HEK293T (cell line): ENCODE data around the gene SPPL3.
"Not testable (repeated sequence)": the region's sequence is repeated elsewhere in the genome, so short reads cannot be mapped to it uniquely, and the experiment has no call there.

Source experiments
- CTCF ChIA-PET: fragments of 350-600 bp; formaldehyde crosslinking; extraction: SDS; loops from one replicate; lab custom pipeline; 2021; ENCODE audit warnings: antibody characterized with exemption, inconsistent platforms; lab: Yijun Ruan, JAX
- POLR2A ChIA-PET: fragments of 350-600 bp; formaldehyde crosslinking; extraction: SDS; loops from one replicate; lab custom pipeline; 2020; ENCODE audit warnings: antibody characterized with exemption, inconsistent platforms; lab: Yijun Ruan, JAX
- DNase-seq: peaks from one replicate; pipeline ENCODE4 v3.0.0; 2012; ENCODE audit warnings: mixed read lengths; ENCODE audit errors: extremely low spot score
- ARNT ChIP-seq: fragments of 450-650 bp; IDR thresholded peaks from 2 replicates; pipeline ENCODE4 v1.6.1; 2017; ENCODE audit warnings: mild to moderate bottlenecking
- BHLHE40 ChIP-seq: fragments of 450-650 bp; IDR thresholded peaks from 2 replicates; pipeline ENCODE4 v1.6.1; 2016; ENCODE audit warnings: mild to moderate bottlenecking, moderate library complexity, borderline replicate concordance
- CTBP1 ChIP-seq: fragments of 450-650 bp; IDR thresholded peaks from 2 replicates; pipeline ENCODE4 v1.6.1; 2016; ENCODE audit warnings: borderline replicate concordance
- ELF4 ChIP-seq: fragments of 450-650 bp; IDR thresholded peaks from 2 replicates; pipeline ENCODE4 v1.6.1; 2017; ENCODE audit warnings: antibody characterized with exemption
- FOXA1 ChIP-seq: fragments of 450-650 bp; IDR thresholded peaks from 2 replicates; pipeline ENCODE4 v1.6.1; 2016; ENCODE audit warnings: mild to moderate bottlenecking
- FOXK2 ChIP-seq: fragments of 450-650 bp; IDR thresholded peaks from 2 replicates; pipeline ENCODE4 v1.6.1; 2016; ENCODE audit warnings: mild to moderate bottlenecking
- FOXM1 ChIP-seq: fragments of 450-650 bp; IDR thresholded peaks from 2 replicates; pipeline ENCODE4 v1.6.1; 2017; ENCODE audit warnings: mild to moderate bottlenecking, borderline replicate concordance
- HDGF ChIP-seq: fragments of 450-650 bp; IDR thresholded peaks from 2 replicates; pipeline ENCODE4 v1.6.1; 2017; ENCODE audit warnings: antibody characterized with exemption, borderline replicate concordance
- L3MBTL2 ChIP-seq: fragments of 450-650 bp; conservative IDR thresholded peaks from 2 replicates; pipeline ENCODE4 v1.6.1; 2016; ENCODE audit warnings: mild to moderate bottlenecking
- LEF1 ChIP-seq: fragments of 450-650 bp; IDR thresholded peaks from 2 replicates; pipeline ENCODE4 v1.6.1; 2017; ENCODE audit warnings: mild to moderate bottlenecking, borderline replicate concordance
- NFRKB ChIP-seq: fragments of 450-650 bp; IDR thresholded peaks from 2 replicates; pipeline ENCODE4 v1.6.1; 2016; ENCODE audit warnings: mild to moderate bottlenecking, moderate library complexity
- PKNOX1 ChIP-seq: fragments of 450-650 bp; IDR thresholded peaks from 2 replicates; pipeline ENCODE4 v1.6.1; 2016
- SP1 ChIP-seq: fragments of 450-650 bp; IDR thresholded peaks from 2 replicates; pipeline ENCODE4 v1.6.1; 2017
- SUZ12 ChIP-seq: fragments of 450-650 bp; IDR thresholded peaks from 2 replicates; pipeline ENCODE4 v1.6.1; 2016; ENCODE audit warnings: mild to moderate bottlenecking
- TARDBP ChIP-seq: fragments of 450-650 bp; IDR thresholded peaks from 2 replicates; pipeline ENCODE4 v1.6.1; 2016
- ZNF384 ChIP-seq: fragments of 450-650 bp; IDR thresholded peaks from 2 replicates; pipeline ENCODE4 v1.6.1; 2016

Gene SPPL3

GRCh38 chr12:120800665-120801064, 103.5 kb downstream of the SPPL3 start:
- DNase-seq: no peak
- TF ChIP-seq FOXA1: no peak
- POLR2A ChIA-PET: no interaction called here
- CTCF ChIA-PET: interaction anchor here (0.6 to 1.2 kb wide), 4 partner anchors 30 to 552 kb away, joined by 3 to 7 read pairs (median 5); no protein-coding TSS in a partner anchor

GRCh38 chr12:120799243-120800045, 104.7 kb downstream of the SPPL3 start:
- POLR2A ChIA-PET: interaction anchor here (1.5 kb wide), 1 partner anchor 38 kb away, joined by 3 read pairs; no protein-coding TSS in a partner anchor
- no peak for TF ChIP-seq LEF1
- TF ChIP-seq FOXM1: no peak
- no peak for TF ChIP-seq HDGF
- TF ChIP-seq SP1: no peak
- no peak for TF ChIP-seq L3MBTL2
- TF ChIP-seq ARNT: no peak
- no peak for TF ChIP-seq BHLHE40
- TF ChIP-seq FOXK2: no peak
- no peak for TF ChIP-seq TARDBP
- TF ChIP-seq ZNF384: no peak
- TF ChIP-seq SUZ12: no peak
- TF ChIP-seq ELF4: no peak
- DNase-seq: no peak
- CTCF ChIA-PET: interaction anchor here (0.6 to 1.2 kb wide), 2 partner anchors 29 to 30 kb away, joined by 3 to 4 read pairs; no protein-coding TSS in a partner anchor

- ChIA-PET POLR2A (interaction anchor here (1.5 kb wide), 1 partner anchor 37 kb away, joined by 3 read pairs; no protein-coding TSS in a partner anchor), CTCF (no interaction called here)
- no peak for TF ChIP-seq SP1
- no peak for TF ChIP-seq L3MBTL2
- TF ChIP-seq FOXA1: no peak
- TF ChIP-seq ZNF384: no peak
- TF ChIP-seq TARDBP: no peak
- no peak for TF ChIP-seq BHLHE40
- no peak for TF ChIP-seq SUZ12
- no peak for DNase-seq
These were observed 105.5 kb downstream of the SPPL3 start for GRCh38 chr12:120798696-120799095.

- TF ChIP-seq PKNOX1 (no peak), SP1 (no peak), L3MBTL2 (no peak), SUZ12 (no peak), FOXM1 (no peak), NFRKB (no peak), ELF4 (no peak), ARNT (no peak), ZNF384 (no peak), CTBP1 (no peak), BHLHE40 (no peak), HDGF (no peak), TARDBP (no peak)
- ChIA-PET CTCF (no interaction called here), POLR2A (interaction anchor here (1.5 kb wide), 1 partner anchor 36 kb away, joined by 3 read pairs; no protein-coding TSS in a partner anchor)
- no peak for DNase-seq
These were observed 106.2 kb downstream of the SPPL3 start for GRCh38 chr12:120797677-120798642.

- no peak for DNase-seq
- TF ChIP-seq FOXK2 (no peak), HDGF (no peak), PKNOX1 (no peak), LEF1 (no peak), L3MBTL2 (no peak), ARNT (no peak), SP1 (no peak), TARDBP (no peak), FOXA1 (no peak), CTBP1 (no peak), SUZ12 (no peak), FOXM1 (no peak), ZNF384 (no peak), BHLHE40 (no peak), NFRKB (no peak), ELF4 (no peak)
- POLR2A ChIA-PET: no interaction called here
- CTCF ChIA-PET: interaction anchor here (0.6 kb wide), 1 partner anchor 76 kb away, joined by 3 read pairs; no protein-coding TSS in a partner anchor
These were observed 108.5 kb downstream of the SPPL3 start for GRCh38 chr12:120795441-120796178.

GRCh38 chr12:120793357-120793756, 110.8 kb downstream of the SPPL3 start:
- ChIA-PET CTCF (interaction anchor here (0.6 kb wide), 1 partner anchor 87 kb away, joined by 7 read pairs; no protein-coding TSS in a partner anchor), POLR2A (no interaction called here)
- TF ChIP-seq ZNF384 (no peak), FOXM1 (no peak), FOXK2 (no peak), SP1 (no peak), SUZ12 (no peak), ARNT (no peak), CTBP1 (no peak), PKNOX1 (no peak), LEF1 (no peak), NFRKB (no peak), ELF4 (no peak), FOXA1 (no peak), L3MBTL2 (no peak), HDGF (no peak), BHLHE40 (no peak), TARDBP (no peak)
- no peak for DNase-seq

GRCh38 chr12:120792456-120792855, 111.7 kb downstream of the SPPL3 start:
- POLR2A ChIA-PET, DNase-seq, CTCF ChIA-PET: not testable (repeated sequence)
